ENCODE results near the gene CUX1.

DNA sequence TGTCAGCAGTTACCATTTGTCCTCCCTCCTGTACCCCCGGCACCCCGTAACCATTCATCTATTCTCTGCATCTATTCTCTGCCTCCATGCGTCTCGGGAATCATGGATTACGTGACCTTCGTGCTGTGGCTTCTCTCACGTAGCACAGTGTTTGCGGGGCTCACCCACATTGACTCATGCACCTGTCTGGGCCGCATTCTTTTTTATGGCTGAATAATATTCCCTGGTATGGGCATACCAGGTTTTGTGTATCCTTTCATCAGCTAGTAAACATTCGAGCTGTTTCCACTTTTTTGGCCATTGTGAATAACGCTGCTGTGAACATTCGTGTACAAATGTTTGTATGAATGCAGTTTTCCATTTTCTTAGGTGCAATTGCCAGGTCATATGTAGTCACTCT lies 17.7 kb downstream of the CUX1 start:
- no peak for TF ChIP-seq POLR2A (IDR thresholded peaks at IDR 0.05; ENCODE audit: low read depth, low read length)
- TF ChIP-seq TAF1 (IDR thresholded peaks at IDR 0.05; ENCODE audit: low read depth, low read length) = no peak
- no peak for TF ChIP-seq POLR2AphosphoS5 (IDR thresholded peaks at IDR 0.05; ENCODE audit: low read depth, low read length)
- TF ChIP-seq SPI1 (IDR thresholded peaks at IDR 0.05; ENCODE audit: low read depth, low read length) = no peak

Data from GM12891 (cell line).